OCI-M2 (cell line): Measurements from ENCODE around the gene DDIAS.
A peak's percentile ranks its signal among the peaks of the same experiment; 100 is the strongest.
"Not testable (repeated sequence)": the region's sequence is repeated elsewhere in the genome, so short reads cannot be mapped to it uniquely, and the experiment has no call there.

Experiments
- DNase-seq: peaks from one replicate; lab custom pipeline; 2025; ENCODE audit not compliant: unreplicated experiment; lab: John Stamatoyannopoulos, UW

The DDIAS gene

GRCh38 chr11:82889133-82890001 is 12.2 kb upstream of the DDIAS start:
- no peak for DNase-seq

DNA sequence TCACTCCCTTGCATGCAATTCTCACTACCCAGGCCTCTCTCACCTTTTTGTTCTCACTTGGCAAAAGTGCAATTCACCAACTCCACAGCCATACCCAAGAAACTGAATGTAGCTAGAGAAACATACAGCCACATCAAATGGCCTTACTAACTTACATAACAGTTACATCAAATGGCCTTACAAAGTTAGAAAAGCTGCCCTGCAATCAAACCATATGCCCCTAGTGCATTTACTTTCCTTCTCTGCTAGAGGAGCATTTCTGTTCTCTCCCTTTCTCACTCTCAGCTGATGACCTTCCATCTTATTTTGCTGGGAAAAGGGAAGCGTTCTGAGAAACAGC is 11.6 kb upstream of the DDIAS start:
- no peak for DNase-seq

DNA sequence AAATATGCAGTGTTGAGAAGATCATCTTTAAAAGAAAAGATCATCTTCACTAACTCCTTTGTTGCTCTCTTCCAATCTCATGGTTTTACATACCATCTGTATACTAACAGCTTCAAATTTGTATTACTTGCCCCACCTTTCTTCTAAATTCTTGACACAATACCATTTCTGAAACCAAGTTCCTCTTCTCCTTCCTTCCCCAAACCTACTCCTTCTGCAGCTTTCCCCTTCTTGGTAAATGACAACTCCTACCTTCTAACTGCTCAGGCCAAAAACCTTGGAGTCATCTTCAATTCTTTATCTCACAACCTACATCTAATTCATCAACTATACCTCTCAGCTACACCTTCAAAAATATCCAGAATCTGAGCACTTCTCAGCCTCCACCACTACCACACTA is 10.6 kb upstream of the DDIAS start:
- no peak for DNase-seq

DNA sequence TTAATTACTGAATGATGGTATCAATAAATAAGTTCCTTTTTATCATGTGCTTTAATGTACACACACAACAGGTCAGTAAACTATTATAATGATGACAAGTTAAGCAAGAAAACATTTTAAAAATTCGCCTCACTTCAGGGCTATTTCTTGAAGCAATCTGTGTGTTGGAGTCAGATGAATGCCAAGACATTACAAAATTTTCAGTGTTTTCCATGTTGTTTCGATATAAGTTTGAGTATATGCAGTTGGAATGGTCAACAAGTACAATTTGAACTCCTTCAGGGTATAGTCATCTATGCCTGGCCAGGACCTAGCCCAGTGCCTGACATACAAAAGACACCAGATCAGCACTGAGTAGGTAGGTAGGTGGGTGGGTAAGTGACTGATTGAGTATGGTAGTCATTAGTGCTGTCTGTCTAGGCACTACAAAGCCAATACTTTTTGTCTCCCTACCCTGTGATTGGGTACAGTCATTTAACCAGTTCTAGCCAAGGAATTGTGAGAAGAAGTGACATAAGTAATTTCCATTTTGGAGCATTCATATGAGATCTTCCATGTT is 8.8 kb upstream of the DDIAS start:
- no peak for DNase-seq

- DNase-seq, result no peak
Measured at GRCh38 chr11:82895437-82896091, 6.0 kb upstream of the DDIAS start.

DNA sequence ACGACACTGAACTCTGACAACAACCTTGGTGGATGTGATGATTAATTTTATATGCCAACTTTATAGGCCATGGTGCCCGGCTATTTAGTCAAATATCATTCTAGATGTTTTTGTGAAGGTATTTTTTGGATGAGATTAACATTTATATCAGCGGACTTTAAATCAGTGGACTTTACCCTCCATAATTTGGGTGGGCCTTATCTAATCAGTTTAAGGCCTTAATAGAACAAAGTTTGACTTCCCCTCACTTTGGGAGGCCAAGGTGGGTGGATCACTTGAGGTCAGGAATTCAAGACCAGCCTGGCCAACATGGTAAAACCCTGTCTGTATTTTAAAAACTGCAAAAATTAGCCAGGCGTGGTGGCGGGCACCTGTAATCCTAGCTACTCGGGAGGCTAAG is 5.4 kb upstream of the DDIAS start:
- DNase-seq, result no peak

- no peak for DNase-seq
Measured at GRCh38 chr11:82898241-82898640, 3.3 kb upstream of the DDIAS start.

GRCh38 chr11:82899186-82899820 is 2.2 kb upstream of the DDIAS start:
- no peak for DNase-seq

GRCh38 chr11:82899957-82900276 is 1.6 kb upstream of the DDIAS start:
- DNase-seq, result no peak

DNA sequence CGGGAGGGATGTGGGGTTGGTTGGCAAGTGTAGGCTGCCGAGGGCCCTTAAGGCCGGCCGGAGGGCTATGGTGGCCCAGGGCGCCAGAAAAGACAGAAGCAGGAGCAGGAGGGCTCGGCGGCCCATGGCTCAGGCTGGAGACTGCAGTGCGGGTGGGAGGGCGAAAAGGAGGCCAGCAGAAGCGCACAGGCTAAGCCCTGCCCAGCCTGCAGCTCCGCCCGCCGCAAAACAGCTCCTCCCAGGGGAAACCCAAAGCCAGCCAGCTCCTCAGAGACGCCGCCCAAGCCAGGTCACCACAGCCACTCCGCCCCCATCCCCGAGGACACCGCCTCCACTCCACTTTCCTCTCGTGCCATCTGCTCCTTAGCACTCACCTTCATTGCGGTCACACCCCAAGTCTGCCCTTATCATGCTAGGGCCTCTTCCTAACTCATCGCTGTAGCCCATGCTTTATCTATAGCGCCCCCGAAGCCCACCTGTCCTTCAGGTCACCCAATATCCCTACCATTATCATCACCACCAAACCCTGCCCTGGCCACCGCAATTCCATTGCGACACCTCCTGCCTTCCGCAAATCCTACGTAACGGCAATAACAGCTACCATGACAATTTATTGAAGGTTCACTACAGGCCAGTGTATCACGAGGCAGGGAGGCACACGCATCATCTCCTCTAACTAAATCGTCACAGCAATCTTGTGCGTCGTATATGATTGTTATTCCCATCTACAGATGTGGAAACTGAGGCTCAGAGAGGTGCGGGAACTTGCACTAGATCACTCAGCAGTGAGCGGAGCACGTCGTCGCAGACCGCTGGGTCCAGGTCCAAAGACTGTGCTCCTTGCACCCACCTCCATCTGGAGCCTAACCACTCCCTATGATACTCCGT is 1.0 kb upstream of the DDIAS start, which contains the start of gene PRCP:
Gene PRCP, minus strand, starts transcription at position 154 of the 888 bp plus-strand sequence. Its CDS starts 28 bp downstream, at position 126.
- DNase-seq, result peak; percentile 50

DNA sequence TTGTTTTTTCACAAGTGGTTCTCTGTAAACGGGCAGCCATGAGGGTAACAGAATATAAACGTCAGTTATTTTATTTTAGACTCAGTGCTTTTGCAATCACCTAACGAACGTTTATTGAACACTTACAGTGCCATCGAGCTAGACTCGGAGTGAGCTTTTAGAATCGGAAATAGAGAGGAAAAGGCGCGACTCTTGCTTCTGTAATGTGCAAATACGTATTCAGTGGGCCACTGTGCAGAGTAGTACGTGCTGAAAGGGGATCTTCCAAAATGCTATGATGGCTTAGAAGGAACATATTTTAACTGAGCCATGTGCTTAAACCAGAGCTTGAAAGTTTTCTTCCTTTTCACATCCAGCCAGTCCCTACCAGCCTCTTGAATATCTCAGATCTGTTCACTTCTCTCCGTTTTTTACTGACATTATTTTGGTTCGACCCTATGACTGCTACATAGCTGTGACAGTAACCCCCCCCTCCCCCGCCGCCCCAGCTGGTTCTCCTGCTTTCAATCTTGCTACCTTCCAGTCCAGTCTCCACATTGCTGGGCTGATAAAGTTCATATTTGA is 468 bp downstream of the DDIAS start:
- DNase-seq, result no peak

GRCh38 chr11:82902880-82903279 is 1.3 kb downstream of the DDIAS start:
- DNase-seq, result no peak

- DNase-seq, result no peak
Measured at GRCh38 chr11:82903843-82904586, 2.5 kb downstream of the DDIAS start.

DNA sequence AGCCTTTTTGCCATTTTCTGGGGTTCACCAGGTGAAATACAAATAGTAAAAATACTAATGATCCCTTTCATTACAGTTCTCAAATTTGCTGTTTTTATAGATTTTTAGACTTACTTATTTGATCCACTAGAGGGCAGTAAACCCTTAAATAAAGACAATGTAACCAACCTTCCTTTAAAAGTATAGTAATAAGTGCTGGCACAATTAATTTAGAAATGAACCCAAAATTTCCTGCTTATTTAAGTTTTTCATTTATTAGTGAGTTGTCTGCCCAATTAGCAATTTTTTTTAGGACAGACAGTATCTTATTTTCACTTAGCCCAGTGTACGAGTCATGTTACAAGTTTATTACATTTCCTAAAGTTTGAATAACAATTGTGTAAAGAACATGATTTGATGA is 4.7 kb downstream of the DDIAS start:
- DNase-seq, result no peak

DNA sequence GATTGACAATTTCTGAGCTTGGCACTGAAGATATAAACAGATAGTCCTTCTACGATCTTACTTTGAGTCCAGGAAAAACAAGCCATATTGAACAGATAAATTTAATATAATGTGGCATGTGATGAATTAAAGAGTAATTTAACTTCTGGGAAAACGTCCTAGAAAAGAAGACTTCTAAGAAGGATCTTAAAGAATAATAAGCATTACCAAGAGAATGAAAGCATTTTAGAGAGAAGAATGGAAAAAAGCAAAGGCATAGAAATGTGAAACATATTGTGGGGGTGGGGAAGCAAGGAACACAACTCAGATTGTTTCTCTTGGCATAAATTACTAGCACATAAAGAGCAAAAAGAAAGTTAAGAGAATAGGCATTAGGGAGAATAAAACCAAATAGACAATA is 5.4 kb downstream of the DDIAS start:
- DNase-seq, result no peak

- DNase-seq, result no peak
Measured at GRCh38 chr11:82907371-82907770, 5.8 kb downstream of the DDIAS start.

- DNase-seq, result no peak
Measured at GRCh38 chr11:82908311-82908710, 6.8 kb downstream of the DDIAS start.

DNA sequence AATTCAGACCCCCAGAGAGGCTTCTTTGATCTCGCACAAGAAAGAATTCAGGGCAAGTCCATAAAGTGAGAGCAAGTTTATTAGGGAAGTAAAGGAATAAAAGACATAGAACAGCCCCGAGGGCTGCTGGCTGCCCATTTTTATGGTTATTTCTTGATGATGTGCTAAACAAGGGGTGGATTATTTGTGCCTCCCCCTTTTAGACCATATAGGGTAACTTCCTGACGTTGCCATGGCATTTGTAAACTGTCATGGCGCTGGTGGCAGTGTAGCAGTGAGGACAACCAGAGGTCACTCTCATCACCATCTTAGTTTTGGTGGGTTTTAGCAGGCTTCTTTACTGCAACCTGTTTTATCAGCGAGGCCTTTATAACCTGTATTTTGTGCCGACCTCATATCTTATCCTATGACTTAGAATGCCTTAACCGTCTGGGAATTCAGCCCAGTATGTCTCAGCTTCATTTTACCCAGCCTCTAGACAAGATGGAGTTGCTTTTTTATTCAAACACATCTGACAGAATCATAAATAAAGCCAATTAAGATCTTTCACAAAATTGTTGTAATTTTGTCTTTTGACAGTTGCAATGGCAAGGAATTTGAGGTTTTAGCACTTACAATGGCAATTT is 7.6 kb downstream of the DDIAS start:
- no peak for DNase-seq

DNA sequence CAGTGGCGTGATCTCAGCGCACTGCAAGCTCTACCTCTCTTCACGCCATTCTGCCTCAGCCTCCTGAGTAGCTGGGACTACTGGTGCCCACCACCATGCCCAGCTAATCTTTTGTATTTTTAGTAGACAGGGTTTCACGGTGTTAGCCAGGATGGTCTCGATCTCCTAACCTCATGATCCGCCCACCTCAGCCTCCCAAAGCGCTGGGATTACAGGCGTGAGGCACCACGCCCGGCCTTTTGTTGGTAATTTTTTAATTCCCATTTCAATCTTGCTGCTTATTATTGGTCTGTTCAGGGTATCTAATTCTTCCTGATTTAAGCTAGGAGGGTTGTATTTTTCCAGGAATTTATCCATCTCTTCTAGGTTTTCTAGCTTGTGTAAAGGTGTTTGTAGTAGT is 18.2 kb downstream of the DDIAS start:
- DNase-seq, result not testable (repeated sequence)
